GM12872 (cell line): ENCODE data around the gene CFAP77.

ENCODE experiments used
- CTCF ChIP-seq: IDR thresholded peaks from 3 replicates; pipeline ENCODE4 v1.5.1; 2011; ENCODE audit warnings: low read depth, mild to moderate bottlenecking, low read length, moderate library complexity; ENCODE audit not compliant: insufficient read depth

The CFAP77 gene

GRCh38 chr9:132441404-132441803 is 31.4 kb downstream of the CFAP77 start:
- no peak for TF ChIP-seq CTCF

- no peak for TF ChIP-seq CTCF
Measured at GRCh38 chr9:132443951-132444607, 34.1 kb downstream of the CFAP77 start.

- TF ChIP-seq CTCF, result no peak
Measured at GRCh38 chr9:132446887-132447286, 36.9 kb downstream of the CFAP77 start.

GRCh38 chr9:132447346-132447745 is 37.3 kb downstream of the CFAP77 start:
- no peak for TF ChIP-seq CTCF

GRCh38 chr9:132447902-132448301 is 37.9 kb downstream of the CFAP77 start:
- no peak for TF ChIP-seq CTCF

- TF ChIP-seq CTCF, result no peak
Measured at GRCh38 chr9:132451276-132451675, 41.3 kb downstream of the CFAP77 start.

GRCh38 chr9:132456241-132456640 is 46.2 kb downstream of the CFAP77 start:
- TF ChIP-seq CTCF, result no peak
